ENCODE data around the gene NOD1. TPM values are rescaled to one million over a fixed set of nuclear protein-coding genes. Genes with fewer than 3 reads are reported as not detected.

The NOD1 gene
- total RNA-seq, 2 donors from 2014 or later, result 3.5 to 12.3 TPM

DNA sequence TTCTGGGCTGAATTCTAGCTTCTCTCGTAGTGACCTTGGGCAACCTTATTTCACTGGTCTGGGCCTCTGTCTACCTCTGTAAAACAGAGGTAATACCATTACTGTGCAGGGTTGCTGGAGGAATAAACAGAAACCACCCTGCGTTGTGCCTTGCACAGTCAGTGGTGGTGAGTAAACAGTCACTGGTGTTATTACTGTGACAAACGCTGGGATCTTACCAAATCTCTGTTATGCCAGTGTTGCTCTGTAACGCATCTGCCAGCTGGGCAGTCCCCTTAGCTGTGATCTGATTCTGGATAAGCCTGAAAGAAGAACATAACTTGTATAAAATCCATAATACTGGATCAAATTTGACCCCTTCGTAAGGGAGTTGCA, 49.4 kb downstream of the NOD1 start:
- DNase-seq (ENCODE audit: low spot score), result no peak
- no peaks in the 10 kb centered on the region for H3K36me3 ChIP-seq
- H3K4me1 ChIP-seq (replicated peaks), result no peaks in the 10 kb centered on the region
- 48% methylated on average over 5 of the region's 5 CpGs for WGBS
- no peak for TF ChIP-seq POLR2A (IDR thresholded peaks at IDR 0.05)
- no peak for TF ChIP-seq POLR2AphosphoS5 (IDR thresholded peaks at IDR 0.05)
- TF ChIP-seq CTCF (IDR thresholded peaks at IDR 0.05), result no peak
- no peaks in the 10 kb centered on the region for H3K9me3 ChIP-seq
- no peaks in the 10 kb centered on the region for H3K27me3 ChIP-seq (replicated peaks; ENCODE audit: insufficient read depth)
- H3K4me3 ChIP-seq, result no peak overlapping the region
- H3K27ac ChIP-seq, result no peak overlapping the region
- intact Hi-C loops (cut with DNase I), result no loop called here

- TF ChIP-seq POLR2AphosphoS5 (IDR thresholded peaks at IDR 0.05) (no peak), CTCF (IDR thresholded peaks at IDR 0.05) (no peak), POLR2A (IDR thresholded peaks at IDR 0.05) (no peak)
- no peaks in the 10 kb centered on the region for H3K4me1 ChIP-seq (replicated peaks)
- 83% methylated on average over 7 of the region's 7 CpGs for WGBS
- H3K36me3 ChIP-seq, result no peaks in the 10 kb centered on the region
- H3K9me3 ChIP-seq, result no peaks in the 10 kb centered on the region
- DNase-seq (ENCODE audit: low spot score), result no peak
- H3K27me3 ChIP-seq (replicated peaks; ENCODE audit: insufficient read depth), result no peaks in the 10 kb centered on the region
- H3K4me3 ChIP-seq, result no peak overlapping the region
- H3K27ac ChIP-seq, result no peak overlapping the region
- intact Hi-C loops (cut with DNase I), result no loop called here
These were observed 50.1 kb downstream of the NOD1 start for GRCh38 chr7:30428246-30429155.

DNA sequence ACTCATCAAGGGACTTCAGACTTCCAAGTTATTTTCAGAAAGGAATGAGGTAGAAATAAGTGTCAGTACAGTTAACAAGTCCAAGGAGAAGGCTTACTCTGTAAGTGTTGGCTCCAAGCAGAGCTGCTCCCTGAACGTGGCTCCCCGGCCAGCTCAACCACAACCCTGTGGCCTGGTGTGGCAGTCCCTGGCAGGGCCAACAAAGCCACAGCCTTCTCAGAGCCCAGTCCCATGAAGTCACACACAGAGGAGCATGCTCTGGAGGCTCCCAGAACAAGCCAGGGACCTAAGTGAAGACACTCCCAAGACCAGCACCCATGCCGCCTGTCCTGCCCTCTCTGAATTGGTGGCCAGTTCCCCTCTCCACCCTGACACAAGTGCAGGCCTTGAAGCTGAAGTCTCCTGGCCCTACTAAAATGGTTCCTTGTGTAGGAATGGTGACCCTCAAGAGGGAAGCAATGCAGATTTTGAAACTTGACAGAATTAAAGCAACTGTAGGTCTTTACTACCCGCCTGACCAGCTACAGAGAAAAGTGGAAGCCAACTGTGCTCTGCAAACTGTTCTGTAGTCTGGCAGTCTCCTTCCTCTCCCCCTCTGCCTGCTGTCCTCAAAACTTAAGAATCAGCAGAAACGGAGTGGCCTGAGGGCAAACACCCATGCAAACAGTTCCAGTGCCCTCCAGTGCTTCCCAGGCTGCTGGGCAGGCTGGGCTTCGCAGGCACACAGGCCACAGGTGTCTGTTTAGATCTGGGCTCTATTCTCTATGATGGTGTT, 51.1 kb downstream of the NOD1 start:
- TF ChIP-seq CTCF (IDR thresholded peaks at IDR 0.05) (no peak), POLR2A (IDR thresholded peaks at IDR 0.05) (no peak), POLR2AphosphoS5 (IDR thresholded peaks at IDR 0.05) (no peak)
- no peak for DNase-seq (ENCODE audit: low spot score)
- WGBS, result 86% methylated on average over 6 of the region's 6 CpGs
- Histone ChIP-seq H3K36me3 (no peaks in the 10 kb centered on the region), H3K9me3 (no peaks in the 10 kb centered on the region), H3K4me3 (no peak overlapping the region), H3K27me3 (replicated peaks; ENCODE audit: insufficient read depth) (no peaks in the 10 kb centered on the region), H3K4me1 (replicated peaks) (no peaks in the 10 kb centered on the region), H3K27ac (no peak overlapping the region)
- intact Hi-C loops (cut with DNase I), result no loop called here

GRCh38 chr7:30424506-30424905, 54.1 kb downstream of the NOD1 start:
- TF ChIP-seq POLR2AphosphoS5 (IDR thresholded peaks at IDR 0.05) (no peak), CTCF (IDR thresholded peaks at IDR 0.05) (no peak), POLR2A (IDR thresholded peaks at IDR 0.05) (no peak)
- Histone ChIP-seq H3K27me3 (replicated peaks; ENCODE audit: insufficient read depth) (no peaks in the 10 kb centered on the region), H3K4me3 (no peak overlapping the region), H3K9me3 (no peaks in the 10 kb centered on the region), H3K4me1 (replicated peaks) (no peaks in the 10 kb centered on the region), H3K36me3 (no peaks in the 10 kb centered on the region), H3K27ac (no peak overlapping the region)
- 88% methylated on average over 5 of the region's 5 CpGs for WGBS
- no peak for DNase-seq (ENCODE audit: low spot score)
- intact Hi-C loops (cut with DNase I), result no loop called here

Measured in prostate gland (tissue), 2 donors.